ENCODE measurements around the gene APBB1IP. TPM values are rescaled to one million over a fixed set of nuclear protein-coding genes. Genes with fewer than 3 reads are reported as not detected.
"Not testable (repeated sequence)": the region's sequence is repeated elsewhere in the genome, so short reads cannot be mapped to it uniquely, and the experiment has no call there.

Gene APBB1IP
- total and polyA plus RNA-seq, 8 donors = 1.2 to 4.7 (median 3.2) TPM; not detected in 1

GRCh38 chr10:26468291-26468690, 30.1 kb downstream of the APBB1IP start:
- H3K27ac ChIP-seq = no peak overlapping the region
- TF ChIP-seq EP300 (IDR thresholded peaks at IDR 0.05) = no peak
- TF ChIP-seq POLR2A (IDR thresholded peaks at IDR 0.05) = no peak
- TF ChIP-seq POLR2AphosphoS5 (IDR thresholded peaks at IDR 0.05) = no peak
- no peak for TF ChIP-seq CTCF (IDR thresholded peaks at IDR 0.05)
- no peaks in the 10 kb centered on the region for H3K4me1 ChIP-seq
- no peak for DNase-seq
- 60 to 69% (median 62%) methylated on average over 3 of the region's 3 CpGs for WGBS, 5 donors
- H3K36me3 ChIP-seq = no peaks in the 10 kb centered on the region
- H3K27me3 ChIP-seq = no peaks in the 10 kb centered on the region
- intact Hi-C loops (cut with DNase I; ENCODE audit: low total_unique reads) = no loop called here
- no peaks in the 10 kb centered on the region for H3K9me3 ChIP-seq
- H3K4me3 ChIP-seq = no peak overlapping the region

GRCh38 chr10:26468700-26469099, 30.6 kb downstream of the APBB1IP start:
- no peaks in the 10 kb centered on the region for H3K27me3 ChIP-seq
- H3K36me3 ChIP-seq = no peaks in the 10 kb centered on the region
- no peak overlapping the region for H3K27ac ChIP-seq
- intact Hi-C loops (cut with DNase I; ENCODE audit: low total_unique reads) = no loop called here
- whole genome bisulfite sequencing, 5 donors = 63 to 83% (median 75%) methylated on average over 6 of the region's 6 CpGs
- no peak overlapping the region for H3K4me3 ChIP-seq
- TF ChIP-seq POLR2AphosphoS5 (IDR thresholded peaks at IDR 0.05) = no peak
- no peaks in the 10 kb centered on the region for H3K9me3 ChIP-seq
- H3K4me1 ChIP-seq = no peaks in the 10 kb centered on the region
- peak in 1 of 2 donors; percentile 41 for DNase-seq

GRCh38 chr10:26472492-26472778, 34.3 kb downstream of the APBB1IP start:
- intact Hi-C loops (cut with DNase I; ENCODE audit: low total_unique reads) = no loop called here
- WGBS, 5 donors = 80 to 88% (median 84%) methylated on average over 5 of the region's 5 CpGs
- Histone ChIP-seq H3K36me3 (no peaks in the 10 kb centered on the region), H3K27ac (no peak overlapping the region), H3K27me3 (no peaks in the 10 kb centered on the region), H3K4me3 (no peak overlapping the region), H3K9me3 (no peaks in the 10 kb centered on the region), H3K4me1 (no peaks in the 10 kb centered on the region)
- DNase-seq = no peak
- TF ChIP-seq CTCF (IDR thresholded peaks at IDR 0.05) (no peak), POLR2A (IDR thresholded peaks at IDR 0.05) (no peak), POLR2AphosphoS5 (IDR thresholded peaks at IDR 0.05) (no peak), EP300 (IDR thresholded peaks at IDR 0.05) (no peak)

- Histone ChIP-seq H3K27ac (peak overlapping the region in 1 of 5 donors; percentile 35), H3K27me3 (no peaks in the 10 kb centered on the region), H3K9me3 (no peaks in the 10 kb centered on the region), H3K36me3 (no peaks in the 10 kb centered on the region), H3K4me1 (peaks cover 0 to 6% (median 0%) of the 10 kb centered on the region in 4 donors), H3K4me3 (no peak overlapping the region)
- TF ChIP-seq POLR2A (IDR thresholded peaks at IDR 0.05) = no peak
- TF ChIP-seq EP300 (IDR thresholded peaks at IDR 0.05) = no peak
- TF ChIP-seq POLR2AphosphoS5 (IDR thresholded peaks at IDR 0.05) = no peak
- TF ChIP-seq CTCF (IDR thresholded peaks at IDR 0.05) = no peak
- 74 to 94% (median 86%) methylated on average over 1 of the region's 1 CpG for WGBS, 5 donors
- intact Hi-C loops (cut with DNase I; ENCODE audit: low total_unique reads) = no loop called here
- DNase-seq = peak in 1 of 2 donors; percentile 28
Measured at GRCh38 chr10:26474026-26474425, 35.9 kb downstream of the APBB1IP start.

- DNase-seq = peak in 1 of 2 donors; percentile 22
- H3K4me1 ChIP-seq; H3K4me3 ChIP-seq; H3K36me3 ChIP-seq; H3K9me3 ChIP-seq; H3K27me3 ChIP-seq; intact Hi-C loops (cut with DNase I; ENCODE audit: low total_unique reads): not testable (repeated sequence)
- peak overlapping the region in 3 of 5 donors; percentile 16 to 51 (median 38) for H3K27ac ChIP-seq
- 79 to 84% (median 81%) methylated on average over 8 of the region's 8 CpGs for WGBS, 5 donors
Measured at GRCh38 chr10:26474845-26475244, 36.7 kb downstream of the APBB1IP start.

All from stomach (tissue), 9 donors.